HepG2 (cell line): ENCODE measurements around the gene TOX2. TPM values are rescaled to one million over a fixed set of nuclear protein-coding genes. Genes with fewer than 3 reads are reported as not detected.
A peak's percentile ranks its signal among the peaks of the same experiment; 100 is the strongest.

ENCODE experiments used
- ATAC-seq: fragments of 200-7000 bp; cut with Tn5 transposase; 3 replicates; pipeline ENCODE4 v1.9.1; 2020; ENCODE audit warnings: mild to moderate bottlenecking, moderate library complexity
- BruUV-seq: library from RNA; stranded (reverse); fragments of 400-500 nt; replicated peaks from 2 replicates; lab custom pipeline; 2021; lab: Mats Ljungman, UMichigan
- CTCF ChIA-PET: fragments of 300-600 bp; formaldehyde crosslinking; extraction: SDS; loops from one replicate; lab custom pipeline; 2021; ENCODE audit warnings: low total read pairs, inconsistent platforms, low intra/inter-chr PET ratio; lab: Yijun Ruan, JAX
- POLR2A ChIA-PET: fragments of 350-600 bp; sonication (Branson Sonifier 250); formaldehyde crosslinking; loops from one replicate; lab custom pipeline; 2020; ENCODE audit warnings: antibody characterized with exemption, inconsistent platforms; lab: Yijun Ruan, JAX
- DNase-seq: peaks from one replicate; pipeline ENCODE4 v3.0.0-alpha.2; 2015; ENCODE audit warnings: low spot score
- FAIRE-seq: peaks from 3 replicates; lab custom pipeline; 2011; peaks lifted over from hg19 to GRCh38; lab: Jason Lieb, UNC
- H2AFZ ChIP-seq: one replicate; pipeline ENCODE4 v1.6.1; 2011; ENCODE audit warnings: low read length, inconsistent platforms
- H3K27ac ChIP-seq: fragments of 300-600 bp; 3 replicates; pipeline ENCODE4 v1.8.0; 2011; ENCODE audit warnings: mixed run types, mild to moderate bottlenecking, mixed read lengths, low read length, inconsistent platforms; ENCODE audit not compliant: insufficient read depth; ENCODE audit errors: extremely low read length
- H3K27me3 ChIP-seq, 2 experiments: fragments of 200-600 bp in 1 of 2; 2 replicates in 1 of 2; 3 replicates in 1 of 2; pipeline versions ENCODE4 v1.6.0 to v1.8.0; 2011; ENCODE audit warnings: low read length in 2 of 2, mild to moderate bottlenecking in 2 of 2, moderate library complexity in 2 of 2, inconsistent platforms in 1 of 2; ENCODE audit not compliant: insufficient read depth in 2 of 2, control insufficient read depth in 1 of 2
- H3K36me3 ChIP-seq, 2 experiments: fragments of 200-600 bp in 1 of 2; replicated peaks in 1 of 2; 2 replicates in 1 of 2; 3 replicates in 1 of 2; pipeline versions ENCODE4 v1.5.1 to v1.8.0; 2011; ENCODE audit warnings: low read length in 2 of 2, inconsistent platforms in 1 of 2; ENCODE audit not compliant: insufficient read depth in 2 of 2, control insufficient read depth in 1 of 2
- H3K4me1 ChIP-seq: 2 replicates; pipeline ENCODE4 v1.5.1; 2012; ENCODE audit warnings: low read length, inconsistent platforms; ENCODE audit not compliant: insufficient read depth
- H3K4me2 ChIP-seq: 2 replicates; pipeline ENCODE4 v1.6.0; 2011; ENCODE audit warnings: low read depth, low read length, inconsistent platforms
- H3K4me3 ChIP-seq, 3 experiments: fragments of 200-600 bp in 1 of 3; sonication (generic), shearing (Covaris generic) in 1 of 3; replicated peaks in 1 of 3; 2 replicates each; pipeline ENCODE4 v1.5.1; 2011 to 2016; ENCODE audit warnings: low read length in 3 of 3, inconsistent platforms in 2 of 3, low read depth in 2 of 3, mild to moderate bottlenecking in 2 of 3, control low read depth in 1 of 3, mixed read lengths in 1 of 3; ENCODE audit not compliant: insufficient read depth in 1 of 3
- H3K79me2 ChIP-seq: one replicate; pipeline ENCODE4 v1.6.1; 2011; ENCODE audit warnings: low read length, inconsistent platforms; ENCODE audit not compliant: insufficient read depth
- H3K9ac ChIP-seq: 2 replicates; pipeline ENCODE4 v1.6.0; 2011; ENCODE audit warnings: mild to moderate bottlenecking, low read depth, low read length, inconsistent platforms; ENCODE audit not compliant: insufficient read depth
- H3K9me3 ChIP-seq: 2 replicates; pipeline ENCODE4 v1.5.1; 2012; ENCODE audit warnings: mild to moderate bottlenecking, low read length
- H4K20me1 ChIP-seq: 2 replicates; pipeline ENCODE4 v1.6.0; 2011; ENCODE audit warnings: inconsistent platforms, mild to moderate bottlenecking, low read length, moderate library complexity; ENCODE audit not compliant: insufficient read depth
- HHEX ChIP-seq: IDR thresholded peaks from 2 replicates; pipeline ENCODE4 v1.6.1; 2016; ENCODE audit warnings: control low read depth
- TMF1 ChIP-seq: sonication (generic); formaldehyde crosslinking; IDR thresholded peaks from 2 replicates; pipeline ENCODE4 v1.8.1; 2022; ENCODE audit warnings: low read depth, missing genetic modification reagents
- ZC3H13 ChIP-seq: sonication (generic); formaldehyde crosslinking; IDR thresholded peaks from 2 replicates; pipeline ENCODE4 v1.8.1; 2023; ENCODE audit warnings: mild to moderate bottlenecking, missing genetic modification reagents, moderate library complexity
- ZFAT ChIP-seq: sonication (generic); formaldehyde crosslinking; conservative IDR thresholded peaks from 2 replicates; pipeline ENCODE4 v1.8.1; 2023; ENCODE audit warnings: missing genetic modification reagents, inconsistent platforms
- ZFY ChIP-seq: sonication (generic); formaldehyde crosslinking; IDR thresholded peaks from 2 replicates; pipeline ENCODE4 v1.4.0; 2020; ENCODE audit warnings: missing genetic modification reagents
- ZNF629 ChIP-seq: sonication (generic); formaldehyde crosslinking; conservative IDR thresholded peaks from 2 replicates; pipeline ENCODE4 v1.5.0; 2020; ENCODE audit warnings: missing genetic modification reagents
- WGBS: methylation state at CpG from one replicate; pipeline ENCODE4 v1.1.6; 2017; ENCODE audit warnings: low lambda C conversion rate; 5-methylcytosine and 5-hydroxymethylcytosine counted together
- in situ Hi-C: cut with HindIII; loops from 2 replicates; pipeline ENCODE4 v1.10.0; 2017; ENCODE audit warnings: low pct_unique_long_range_greater_than_20kb; ENCODE audit not compliant: extremely low pct_ligation_motif_present
- intact Hi-C: fragments of 100-400 bp; cut with micrococcal nuclease; formaldehyde crosslinking; loops from one replicate; pipeline ENCODE4 v1.10.0; 2022; ENCODE audit not compliant: unreplicated experiment
- polyA plus RNA-seq, 8 experiments: library from polyadenylated mRNA; depleted of rRNA in 3 of 8; stranded (reverse) in 7 of 8; unstranded in 1 of 8; fragments of >200 nt; fragmentation: Illumina TruSeq in 4 of 8; extraction: Trizol in 4 of 8; gene quantifications; 2 replicates each; pipeline versions ENCODE4 v1.2.1 to v1.2.3, GENCODE V29; 2011 to 2016; ENCODE audit warnings: low read depth in 4 of 8, missing spikeins in 1 of 8, mixed read lengths in 1 of 8; ENCODE audit not compliant: insufficient read depth in 1 of 8
- total RNA-seq, 5 experiments: library from RNA; depleted of rRNA; stranded (reverse); fragments of >200 nt; fragmentation: Illumina TruSeq; extraction: Trizol; gene quantifications; 2 replicates each; pipeline ENCODE4 v1.2.3, GENCODE V29; 2016; ENCODE audit warnings: low read depth in 1 of 5

TOX2 gene
- total and polyA plus RNA-seq, 2 of the 13 experiments (the other 11 are each of a cell fraction or from before 2014, with no cell fraction given), result not detected

- in situ Hi-C loops (no loop called here), intact Hi-C loops (no loop called here)
- H3K9me3 ChIP-seq, result peaks cover 11% of the 10 kb centered on the region; the same call in 1 of the 2 replicates
- H3K27ac ChIP-seq, result no peak overlapping the region
- no peak overlapping the region for H3K9ac ChIP-seq
- H3K4me1 ChIP-seq, result peaks cover 21% of the 10 kb centered on the region
- DNase-seq (no peak), ATAC-seq (no peak), FAIRE-seq (no peak)
- 34% methylated on average over 6 of the region's 6 CpGs for WGBS
- no peaks in the 10 kb centered on the region for H4K20me1 ChIP-seq
- H3K36me3 ChIP-seq, result no peaks in the 10 kb centered on the region
- ChIA-PET POLR2A (no interaction called here), CTCF (no interaction called here)
- H3K27me3 ChIP-seq, result peaks cover 1 to 35% of the 10 kb centered on the region in 2 experiments; a peak in 2 of 5 replicates
- no peak overlapping the region for H3K4me3 ChIP-seq
- H2AFZ ChIP-seq, result no peak overlapping the region
- TF ChIP-seq ZC3H13 (CRISPR knock-in tag) (no peak), ZNF629 (CRISPR knock-in tag) (peak; percentile 60; the same call in 1 of the 2 replicates)
- no peak overlapping the region for H3K4me2 ChIP-seq
- BruUV-seq, result no TSS peak
- no peaks in the 10 kb centered on the region for H3K79me2 ChIP-seq
Measured at GRCh38 chr20:43954704-43955061, 40.0 kb downstream of the TOX2 start.

DNA sequence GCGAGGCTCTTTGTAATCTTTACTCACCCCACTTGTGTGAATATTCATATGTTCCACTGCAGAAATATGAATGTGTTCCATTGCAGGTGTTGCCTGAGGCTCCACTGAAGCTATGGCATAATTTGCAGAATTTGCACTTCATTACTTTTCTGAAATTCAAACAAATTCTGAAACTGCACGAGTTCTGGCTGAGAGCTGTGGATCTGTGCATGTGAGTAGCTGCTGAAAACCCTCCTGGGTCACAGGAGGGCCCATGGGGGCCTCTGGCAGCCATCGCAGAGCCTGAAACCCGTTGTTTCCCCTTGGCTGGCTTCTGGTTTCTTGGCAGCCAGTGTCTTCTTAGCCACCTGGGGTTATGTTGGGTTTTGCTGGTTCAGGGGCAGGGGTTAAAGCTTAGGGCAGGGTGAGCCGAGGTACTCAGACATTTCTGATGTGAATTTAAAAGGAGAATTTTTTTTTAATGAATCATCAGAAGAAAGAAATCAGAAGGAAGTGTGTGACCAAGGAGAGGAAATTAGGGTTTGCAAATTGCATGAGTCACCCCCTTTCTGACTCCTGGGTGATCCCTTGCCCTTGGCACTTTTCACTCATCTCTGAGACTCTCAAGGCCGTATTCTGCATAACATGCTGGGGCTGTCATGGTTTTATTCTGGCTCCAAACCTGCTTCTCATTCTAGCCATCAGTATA is 40.6 kb downstream of the TOX2 start:
- Histone ChIP-seq H4K20me1 (no peaks in the 10 kb centered on the region), H3K27me3 (peaks cover 0 to 30% of the 10 kb centered on the region in 2 experiments; a peak in 2 of 5 replicates), H3K4me3 (no peak overlapping the region), H3K36me3 (no peaks in the 10 kb centered on the region), H2AFZ (no peak overlapping the region), H3K9me3 (peaks cover 11% of the 10 kb centered on the region; the same call in 1 of the 2 replicates), H3K9ac (no peak overlapping the region), H3K4me2 (no peak overlapping the region), H3K27ac (no peak overlapping the region), H3K79me2 (no peaks in the 10 kb centered on the region), H3K4me1 (peaks cover 26% of the 10 kb centered on the region)
- intact Hi-C loops (no loop called here), in situ Hi-C loops (no loop called here)
- WGBS, result 22% methylated on average over 6 of the region's 6 CpGs
- ChIA-PET CTCF (no interaction called here), POLR2A (no interaction called here)
- BruUV-seq, result no TSS peak
- TF ChIP-seq ZFY (CRISPR knock-in tag) (no peak), ZFAT (CRISPR knock-in tag) (no peak), TMF1 (no peak), HHEX (CRISPR knock-in tag) (no peak)
- DNase-seq (no peak), FAIRE-seq (no peak), ATAC-seq (no peak)
